OCI-LY1 (cell line): ENCODE data around the gene ARPIN.

ENCODE experiments used
- H2AFZ ChIP-seq: fragments of 200-600 bp; sonication (generic), shearing (Covaris generic); 2 replicates; pipeline ENCODE4 v1.6.0; 2014; ENCODE audit warnings: antibody characterized with exemption, mild to moderate bottlenecking, low read length
- H3F3A ChIP-seq: fragments of 200-600 bp; sonication (generic), shearing (Covaris generic); 2 replicates; pipeline ENCODE4 v1.6.0; 2014; ENCODE audit warnings: mild to moderate bottlenecking, antibody characterized with exemption, low read length, moderate library complexity; ENCODE audit not compliant: insufficient read depth
- H3K27ac ChIP-seq: fragments of 200-600 bp; sonication (generic); 2 replicates; pipeline ENCODE4 v1.5.1; 2014; ENCODE audit warnings: low read length, mixed run types, mild to moderate bottlenecking, low read depth; ENCODE audit not compliant: poor library complexity, severe bottlenecking
- H3K27me3 ChIP-seq: fragments of 200-600 bp; sonication (generic); 2 replicates; pipeline ENCODE4 v1.6.0; 2014; ENCODE audit warnings: antibody characterized with exemption, mild to moderate bottlenecking, low read length, moderate library complexity; ENCODE audit not compliant: insufficient read depth
- H3K36me3 ChIP-seq: fragments of 200-600 bp; sonication (generic); 2 replicates; pipeline ENCODE4 v1.6.1; 2014; ENCODE audit warnings: mild to moderate bottlenecking, antibody characterized with exemption, low read length, moderate library complexity, mixed read lengths; ENCODE audit not compliant: insufficient read depth
- H3K4me1 ChIP-seq: fragments of 200-600 bp; sonication (generic); 2 replicates; pipeline ENCODE4 v1.5.1; 2014; ENCODE audit warnings: mild to moderate bottlenecking, low read length, moderate library complexity; ENCODE audit not compliant: insufficient read depth, severe bottlenecking
- H3K4me2 ChIP-seq: fragments of 200-600 bp; sonication (generic), shearing (Covaris generic); 2 replicates; pipeline ENCODE4 v1.6.1; 2014; ENCODE audit warnings: low read length
- H3K4me3 ChIP-seq: fragments of 200-600 bp; sonication (generic); 2 replicates; pipeline ENCODE4 v1.5.1; 2014; ENCODE audit warnings: low read length, low read depth, mild to moderate bottlenecking, mixed read lengths; ENCODE audit not compliant: poor library complexity, severe bottlenecking
- H3K79me2 ChIP-seq: fragments of 200-600 bp; shearing (Covaris generic); 2 replicates; pipeline ENCODE4 v1.6.1; 2016; ENCODE audit warnings: mixed run types, low read length, mixed read lengths; ENCODE audit not compliant: insufficient read depth
- H3K9ac ChIP-seq: fragments of 200-600 bp; sonication (generic), shearing (Covaris generic); 2 replicates; pipeline ENCODE4 v1.6.1; 2014; ENCODE audit warnings: mild to moderate bottlenecking, low read length, mixed read lengths
- H3K9me2 ChIP-seq: fragments of 200-600 bp; sonication (generic), shearing (Covaris generic); 2 replicates; pipeline ENCODE4 v1.6.1; 2014; ENCODE audit warnings: low read depth, mild to moderate bottlenecking, low read length, mixed read lengths
- H3K9me3 ChIP-seq: fragments of 200-600 bp; shearing (Covaris generic); 2 replicates; pipeline ENCODE4 v1.6.1; 2014; ENCODE audit warnings: low read length, mixed read lengths
- H4K20me1 ChIP-seq: fragments of 200-600 bp; sonication (generic), shearing (Covaris generic); 2 replicates; pipeline ENCODE4 v1.6.0; 2016; ENCODE audit warnings: mild to moderate bottlenecking, low read length; ENCODE audit not compliant: insufficient read depth
- EZH2 ChIP-seq: fragments of 200-600 bp; sonication (generic), shearing (Covaris generic); IDR thresholded peaks from 2 replicates; pipeline ENCODE4 v1.8.0; 2017; ENCODE audit warnings: borderline replicate concordance, mixed run types, mild to moderate bottlenecking, antibody characterized with exemption, low read length, moderate library complexity, mixed read lengths
- TF ChIP-seq, protein P1 (sequence below): fragments of 200-600 bp; sonication (generic), shearing (Covaris generic); IDR thresholded peaks from 2 replicates; pipeline ENCODE4 v1.5.1; 2017; ENCODE audit warnings: mild to moderate bottlenecking, antibody characterized with exemption, low read length, moderate library complexity, mixed read lengths

The ARPIN gene

DNA sequence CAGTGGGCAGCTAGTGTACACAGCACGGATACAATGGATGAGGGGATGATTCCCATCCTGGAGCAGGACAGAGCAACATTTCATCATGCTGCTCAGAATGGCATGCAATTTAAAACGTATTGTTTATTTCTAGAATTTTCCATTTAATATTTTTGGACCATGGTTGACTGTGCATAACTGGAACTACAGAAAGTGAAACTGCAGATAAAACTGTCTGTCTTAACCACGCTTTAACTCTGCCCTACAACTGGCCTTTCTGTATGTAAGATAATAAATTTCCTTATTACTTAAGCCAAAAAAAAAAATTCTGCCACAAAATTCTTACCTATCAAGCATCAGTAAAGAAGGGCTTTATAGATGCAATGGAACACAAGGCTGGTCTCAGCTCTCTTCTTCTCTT is 52.3 kb downstream of the ARPIN start:
- H3K36me3 ChIP-seq = peaks cover 41% of the 10 kb centered on the region
- no peaks in the 10 kb centered on the region for H4K20me1 ChIP-seq
- H3K4me3 ChIP-seq = no peak overlapping the region
- H3K79me2 ChIP-seq = no peaks in the 10 kb centered on the region
- H3K9me2 ChIP-seq = no peaks in the 10 kb centered on the region
- H3K4me2 ChIP-seq = no peak overlapping the region
- H3F3A ChIP-seq = no peaks in the 10 kb centered on the region
- no peak overlapping the region for H2AFZ ChIP-seq
- no peaks in the 10 kb centered on the region for H3K4me1 ChIP-seq
- TF ChIP-seq, protein P1, sequence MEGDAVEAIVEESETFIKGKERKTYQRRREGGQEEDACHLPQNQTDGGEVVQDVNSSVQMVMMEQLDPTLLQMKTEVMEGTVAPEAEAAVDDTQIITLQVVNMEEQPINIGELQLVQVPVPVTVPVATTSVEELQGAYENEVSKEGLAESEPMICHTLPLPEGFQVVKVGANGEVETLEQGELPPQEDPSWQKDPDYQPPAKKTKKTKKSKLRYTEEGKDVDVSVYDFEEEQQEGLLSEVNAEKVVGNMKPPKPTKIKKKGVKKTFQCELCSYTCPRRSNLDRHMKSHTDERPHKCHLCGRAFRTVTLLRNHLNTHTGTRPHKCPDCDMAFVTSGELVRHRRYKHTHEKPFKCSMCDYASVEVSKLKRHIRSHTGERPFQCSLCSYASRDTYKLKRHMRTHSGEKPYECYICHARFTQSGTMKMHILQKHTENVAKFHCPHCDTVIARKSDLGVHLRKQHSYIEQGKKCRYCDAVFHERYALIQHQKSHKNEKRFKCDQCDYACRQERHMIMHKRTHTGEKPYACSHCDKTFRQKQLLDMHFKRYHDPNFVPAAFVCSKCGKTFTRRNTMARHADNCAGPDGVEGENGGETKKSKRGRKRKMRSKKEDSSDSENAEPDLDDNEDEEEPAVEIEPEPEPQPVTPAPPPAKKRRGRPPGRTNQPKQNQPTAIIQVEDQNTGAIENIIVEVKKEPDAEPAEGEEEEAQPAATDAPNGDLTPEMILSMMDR = no peak
- TF ChIP-seq EZH2 = no peak
- no peak overlapping the region for H3K9ac ChIP-seq
- no peaks in the 10 kb centered on the region for H3K27me3 ChIP-seq
- H3K27ac ChIP-seq = no peak overlapping the region
- no peaks in the 10 kb centered on the region for H3K9me3 ChIP-seq

DNA sequence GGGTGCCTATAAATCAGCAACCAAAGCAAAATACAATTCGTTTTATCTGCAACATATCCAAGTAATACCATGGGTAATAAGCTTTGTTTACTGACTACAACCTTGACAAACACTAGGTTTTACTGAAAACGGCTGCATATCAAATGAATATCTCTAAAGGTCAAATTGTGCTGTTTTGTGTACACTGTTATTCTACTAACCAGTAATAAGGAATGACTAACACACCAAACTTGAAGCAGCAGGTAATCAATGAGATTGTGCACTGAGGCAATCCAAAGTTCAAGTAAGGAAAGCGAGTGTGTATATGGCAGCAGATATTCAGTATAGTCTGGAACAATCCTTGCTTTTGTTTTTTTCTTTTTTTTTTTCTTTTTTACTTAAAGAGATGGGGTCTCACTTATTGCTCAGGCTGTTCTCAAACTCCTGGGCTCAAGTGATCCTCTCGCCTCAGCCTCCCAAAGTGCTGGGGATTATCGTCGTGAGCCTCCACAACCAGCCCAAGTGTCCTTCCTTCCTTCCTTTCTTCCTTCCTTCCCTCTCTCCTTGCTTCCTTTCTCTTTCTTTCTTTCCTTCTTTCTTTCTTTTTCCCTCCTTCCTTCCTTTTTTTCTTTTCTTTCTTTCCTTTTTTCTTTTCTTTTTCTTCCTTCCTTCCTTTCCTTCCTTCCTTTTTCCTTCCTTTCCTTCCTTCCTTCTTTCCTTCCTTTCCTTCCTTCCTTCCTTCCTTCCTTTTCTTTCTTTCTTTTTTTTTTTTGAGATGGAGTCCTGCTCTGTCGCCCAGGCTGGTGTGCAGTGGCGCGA is 53.9 kb downstream of the ARPIN start:
- Histone ChIP-seq H3K9ac (no peak overlapping the region), H3K9me3 (no peaks in the 10 kb centered on the region), H3K27me3 (no peaks in the 10 kb centered on the region), H3K36me3 (peaks cover 31% of the 10 kb centered on the region), H4K20me1 (no peaks in the 10 kb centered on the region), H3K4me1 (no peaks in the 10 kb centered on the region), H3F3A (no peaks in the 10 kb centered on the region), H3K79me2 (no peaks in the 10 kb centered on the region), H3K4me3 (no peak overlapping the region), H3K27ac (no peak overlapping the region), H3K4me2 (no peak overlapping the region), H2AFZ (no peak overlapping the region), H3K9me2 (no peaks in the 10 kb centered on the region)
- TF ChIP-seq, protein P1 = no peak
- TF ChIP-seq EZH2 = no peak

DNA sequence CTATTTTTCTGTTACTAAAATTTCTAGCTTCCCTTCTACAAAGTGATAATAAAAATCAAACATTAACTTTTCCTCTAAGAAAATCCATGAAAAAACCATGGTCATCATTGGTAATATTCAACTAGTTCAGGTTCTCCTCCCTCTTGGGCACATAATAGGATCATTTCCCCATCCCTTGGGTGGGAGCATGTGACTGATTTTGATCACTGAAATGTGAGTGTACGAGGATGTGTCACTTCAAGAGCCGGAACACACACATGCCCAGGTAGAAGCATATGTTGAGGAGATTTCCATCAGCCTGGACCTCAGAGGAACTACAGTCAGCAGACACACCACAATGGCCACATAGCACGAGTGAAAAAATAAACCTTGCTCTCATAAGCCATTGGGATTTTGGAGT is 55.1 kb downstream of the ARPIN start:
- Histone ChIP-seq H3K4me3 (no peak overlapping the region), H3F3A (no peaks in the 10 kb centered on the region), H3K9me2 (no peaks in the 10 kb centered on the region), H4K20me1 (no peaks in the 10 kb centered on the region), H3K9ac (no peak overlapping the region), H3K79me2 (no peaks in the 10 kb centered on the region), H3K36me3 (peaks cover 27% of the 10 kb centered on the region), H3K9me3 (no peaks in the 10 kb centered on the region), H2AFZ (no peak overlapping the region), H3K4me1 (no peaks in the 10 kb centered on the region), H3K4me2 (no peak overlapping the region), H3K27ac (no peak overlapping the region), H3K27me3 (no peaks in the 10 kb centered on the region)
- TF ChIP-seq, protein P1 = no peak
- TF ChIP-seq EZH2 = no peak
